MM.1S (cell line): ENCODE results near the gene PAK1.

Experiments
- DNase-seq: peaks from one replicate; pipeline ENCODE4 v3.0.0-alpha.2; 2015
- H2AFZ ChIP-seq: fragments of 300-600 bp; sonication (generic); 2 replicates; pipeline ENCODE4 v1.6.0; 2016; ENCODE audit warnings: antibody characterized with exemption, low read length
- H3F3A ChIP-seq: fragments of 300-600 bp; sonication (generic); 2 replicates; pipeline ENCODE4 v1.6.1; 2016; ENCODE audit warnings: mild to moderate bottlenecking, antibody characterized with exemption, low read length, moderate library complexity, mixed read lengths; ENCODE audit not compliant: insufficient read depth
- H3K27ac ChIP-seq: fragments of 300-600 bp; sonication (generic); 2 replicates; pipeline ENCODE4 v1.5.1; 2016; ENCODE audit warnings: mild to moderate bottlenecking, low read length
- H3K27me3 ChIP-seq: fragments of 300-600 bp; sonication (generic); replicated peaks from 2 replicates; pipeline ENCODE4 v1.6.0; 2016; ENCODE audit warnings: low read length; ENCODE audit not compliant: insufficient read depth
- H3K36me3 ChIP-seq: fragments of 300-600 bp; sonication (generic); replicated peaks from 2 replicates; pipeline ENCODE4 v1.6.1; 2016; ENCODE audit warnings: mild to moderate bottlenecking, low read length, mixed read lengths; ENCODE audit not compliant: insufficient read depth
- H3K4me1 ChIP-seq: fragments of 300-600 bp; sonication (generic); 2 replicates; pipeline ENCODE4 v1.6.1; 2016; ENCODE audit warnings: low read length, mixed read lengths
- H3K4me2 ChIP-seq: fragments of 300-600 bp; sonication (generic); 2 replicates; pipeline ENCODE4 v1.6.0; 2016; ENCODE audit warnings: low read depth, low read length
- H3K4me3 ChIP-seq: fragments of 300-600 bp; sonication (generic); 2 replicates; pipeline ENCODE4 v1.5.1; 2016; ENCODE audit warnings: low read length, mixed read lengths
- H3K79me2 ChIP-seq: fragments of 300-600 bp; sonication (generic); 2 replicates; pipeline ENCODE4 v1.6.1; 2016; ENCODE audit warnings: mixed run types, low read length, mixed read lengths
- H3K9ac ChIP-seq: fragments of 300-600 bp; sonication (generic); 2 replicates; pipeline ENCODE4 v1.6.1; 2016; ENCODE audit warnings: low read length, mixed read lengths
- H3K9me2 ChIP-seq: fragments of 300-600 bp; sonication (generic); replicated peaks from 2 replicates; pipeline ENCODE4 v1.6.1; 2016; ENCODE audit warnings: mild to moderate bottlenecking, low read length, mixed read lengths; ENCODE audit not compliant: insufficient read depth
- H3K9me3 ChIP-seq: fragments of 300-600 bp; sonication (generic); replicated peaks from 2 replicates; pipeline ENCODE4 v1.6.1; 2016; ENCODE audit warnings: mild to moderate bottlenecking, low read length, mixed read lengths; ENCODE audit not compliant: insufficient read depth
- H4K20me1 ChIP-seq: fragments of 300-600 bp; sonication (generic); 2 replicates; pipeline ENCODE4 v1.6.1; 2016; ENCODE audit warnings: mild to moderate bottlenecking, low read length, moderate library complexity, mixed read lengths; ENCODE audit not compliant: insufficient read depth
- EZH2 ChIP-seq: fragments of 300-600 bp; sonication (generic); optimal IDR thresholded peaks from 2 replicates; pipeline ENCODE3; 2017; ENCODE audit warnings: low read depth, mild to moderate bottlenecking, antibody characterized with exemption, low read length, mixed read lengths
- EZH2phosphoT487 ChIP-seq: fragments of 300-600 bp; sonication (generic); IDR thresholded peaks from 2 replicates; pipeline ENCODE4 v1.6.1; 2018; ENCODE audit warnings: antibody characterized with exemption, low read length
- TF ChIP-seq, protein P1 (sequence below): fragments of 300-600 bp; sonication (generic); IDR thresholded peaks from 2 replicates; pipeline ENCODE4 v1.5.1; 2016; ENCODE audit warnings: antibody characterized with exemption, low read length, mixed read lengths

The PAK1 gene

GRCh38 chr11:77472991-77473800 is 698 bp downstream of the PAK1 start:
- peak; percentile 68 for DNase-seq
- H2AFZ ChIP-seq: peak overlapping the region; percentile 86

DNA sequence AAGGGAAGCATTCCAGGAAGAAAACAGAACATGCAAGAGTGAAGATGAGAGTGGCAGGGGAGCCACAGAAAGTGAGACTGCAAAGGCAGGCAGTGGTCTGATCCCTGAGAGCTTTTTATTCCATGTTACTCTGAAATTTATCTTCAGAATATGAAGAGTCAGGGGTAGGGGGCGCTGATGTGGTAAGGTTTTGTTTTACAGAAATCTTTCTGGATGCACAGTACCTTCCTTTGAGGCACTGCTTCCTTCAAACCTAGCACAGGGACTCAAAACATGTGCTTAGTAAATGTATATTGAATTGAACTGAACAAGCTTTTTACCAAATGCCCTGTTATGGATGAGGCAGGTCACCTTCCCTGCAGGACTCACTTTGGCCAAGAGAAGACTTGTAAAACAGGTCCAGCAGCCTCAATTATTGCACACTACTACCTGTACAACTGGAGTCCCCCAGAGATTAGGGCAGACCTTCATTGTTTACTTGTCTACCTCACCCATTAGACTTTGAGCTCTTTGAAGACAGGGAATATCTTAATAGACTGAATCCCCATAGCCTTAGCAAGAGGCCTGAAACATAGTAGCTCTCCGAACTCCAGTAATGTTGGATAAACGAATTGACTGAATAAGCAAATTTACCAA is 2.2 kb downstream of the PAK1 start:
- H3K4me2 ChIP-seq: peak overlapping the region; percentile 83
- no peak overlapping the region for H2AFZ ChIP-seq
- H3K27ac ChIP-seq: peak overlapping the region; percentile 75; the same call in 1 of the 2 replicates
- H3K4me3 ChIP-seq: no peak overlapping the region
- H3K9me2 ChIP-seq: no peaks in the 10 kb centered on the region
- no peak for TF ChIP-seq EZH2
- TF ChIP-seq, protein P1, sequence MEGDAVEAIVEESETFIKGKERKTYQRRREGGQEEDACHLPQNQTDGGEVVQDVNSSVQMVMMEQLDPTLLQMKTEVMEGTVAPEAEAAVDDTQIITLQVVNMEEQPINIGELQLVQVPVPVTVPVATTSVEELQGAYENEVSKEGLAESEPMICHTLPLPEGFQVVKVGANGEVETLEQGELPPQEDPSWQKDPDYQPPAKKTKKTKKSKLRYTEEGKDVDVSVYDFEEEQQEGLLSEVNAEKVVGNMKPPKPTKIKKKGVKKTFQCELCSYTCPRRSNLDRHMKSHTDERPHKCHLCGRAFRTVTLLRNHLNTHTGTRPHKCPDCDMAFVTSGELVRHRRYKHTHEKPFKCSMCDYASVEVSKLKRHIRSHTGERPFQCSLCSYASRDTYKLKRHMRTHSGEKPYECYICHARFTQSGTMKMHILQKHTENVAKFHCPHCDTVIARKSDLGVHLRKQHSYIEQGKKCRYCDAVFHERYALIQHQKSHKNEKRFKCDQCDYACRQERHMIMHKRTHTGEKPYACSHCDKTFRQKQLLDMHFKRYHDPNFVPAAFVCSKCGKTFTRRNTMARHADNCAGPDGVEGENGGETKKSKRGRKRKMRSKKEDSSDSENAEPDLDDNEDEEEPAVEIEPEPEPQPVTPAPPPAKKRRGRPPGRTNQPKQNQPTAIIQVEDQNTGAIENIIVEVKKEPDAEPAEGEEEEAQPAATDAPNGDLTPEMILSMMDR: peak; percentile 40
- H3K27me3 ChIP-seq: no peaks in the 10 kb centered on the region
- H3K4me1 ChIP-seq: peaks cover 45% of the 10 kb centered on the region
- no peaks in the 10 kb centered on the region for H3K36me3 ChIP-seq
- DNase-seq: peak; percentile 36
- no peak overlapping the region for H3K9ac ChIP-seq
- H3K9me3 ChIP-seq: no peaks in the 10 kb centered on the region
- H4K20me1 ChIP-seq: no peaks in the 10 kb centered on the region
- peaks cover 39% of the 10 kb centered on the region for H3F3A ChIP-seq
- H3K79me2 ChIP-seq: peaks cover 55% of the 10 kb centered on the region

More at GRCh38 chr11:77472991-77473800, 698 bp downstream of the PAK1 start:
- H3K9me2 ChIP-seq: no peaks in the 10 kb centered on the region
- H3K4me1 ChIP-seq: peaks cover 45% of the 10 kb centered on the region
- H3K79me2 ChIP-seq: peaks cover 40% of the 10 kb centered on the region
- peak overlapping the region; percentile 70 for H3K4me3 ChIP-seq
- H3K9me3 ChIP-seq: no peaks in the 10 kb centered on the region
- peak overlapping the region; percentile 77 for H3K9ac ChIP-seq
- H3K4me2 ChIP-seq: peak overlapping the region; percentile 83
- no peaks in the 10 kb centered on the region for H3K27me3 ChIP-seq
- TF ChIP-seq EZH2 (no peak), EZH2phosphoT487 (no peak)
- TF ChIP-seq, protein P1: no peak
- peaks cover 39% of the 10 kb centered on the region for H3F3A ChIP-seq
- peak overlapping the region; percentile 33; the same call in 1 of the 2 replicates for H3K27ac ChIP-seq
- H4K20me1 ChIP-seq: no peaks in the 10 kb centered on the region
- H3K36me3 ChIP-seq: no peaks in the 10 kb centered on the region

DNA sequence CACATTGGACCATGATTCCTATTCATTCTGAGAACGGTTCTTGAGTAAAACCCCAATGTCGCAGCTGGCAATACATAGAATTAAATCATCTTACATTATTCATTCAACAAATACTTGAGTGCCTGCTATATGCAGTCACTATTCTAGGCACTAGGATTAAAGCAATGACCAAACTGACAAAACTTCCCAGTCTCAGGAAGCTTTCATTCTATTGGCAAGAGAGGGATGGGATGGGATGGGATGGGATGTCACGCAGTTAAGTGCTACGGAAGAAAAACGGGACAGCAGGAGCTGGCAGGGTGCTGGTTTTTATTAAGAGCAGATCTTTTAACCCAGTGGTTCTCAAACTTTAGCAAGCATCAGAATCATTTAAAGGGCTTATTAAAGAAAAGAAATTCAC is 2.9 kb downstream of the PAK1 start:
- peak overlapping the region; percentile 83 for H3K4me2 ChIP-seq
- H3K9me2 ChIP-seq: no peaks in the 10 kb centered on the region
- H3K79me2 ChIP-seq: peaks cover 57% of the 10 kb centered on the region
- no peaks in the 10 kb centered on the region for H3K27me3 ChIP-seq
- no peak for DNase-seq
- H3K9ac ChIP-seq: peak overlapping the region; percentile 39; the same call in 1 of the 2 replicates
- no peak for TF ChIP-seq EZH2
- no peak for TF ChIP-seq EZH2phosphoT487
- TF ChIP-seq, protein P1: no peak
- H3K4me1 ChIP-seq: peaks cover 45% of the 10 kb centered on the region
- H4K20me1 ChIP-seq: no peaks in the 10 kb centered on the region
- H3K36me3 ChIP-seq: no peaks in the 10 kb centered on the region
- H3K4me3 ChIP-seq: peak overlapping the region; percentile 58
- H3K9me3 ChIP-seq: no peaks in the 10 kb centered on the region
- H2AFZ ChIP-seq: peak overlapping the region; percentile 60; the same call in 1 of the 2 replicates
- peak overlapping the region; percentile 75 for H3K27ac ChIP-seq
- H3F3A ChIP-seq: peaks cover 39% of the 10 kb centered on the region
